Stimulated activated CD4-positive, alpha-beta T cell treated with anti-CD3 and anti-CD28 coated beads, Interleukin-15, amount 100 ng/mL, for 24 hours (primary cell): ENCODE measurements around the gene ZNF764.
"Not testable (repeated sequence)": the region's sequence is repeated elsewhere in the genome, so short reads cannot be mapped to it uniquely, and the experiment has no call there.

Source experiments
- DNase-seq: peaks from one replicate; pipeline ENCODE4 v3.0.0-alpha.2; 2020

ZNF764 gene

GRCh38 chr16:30543067-30543466, 15.1 kb downstream of the ZNF764 start:
- no peak for DNase-seq

GRCh38 chr16:30541502-30542329, 16.5 kb downstream of the ZNF764 start:
- no peak for DNase-seq

GRCh38 chr16:30540916-30541464, 17.2 kb downstream of the ZNF764 start:
- DNase-seq, result not testable (repeated sequence)

GRCh38 chr16:30539986-30540526, 18.1 kb downstream of the ZNF764 start:
- DNase-seq, result not testable (repeated sequence)

- no peak for DNase-seq
Measured at GRCh38 chr16:30539000-30539964, 18.9 kb downstream of the ZNF764 start.

GRCh38 chr16:30536391-30537024, 21.7 kb downstream of the ZNF764 start:
- not testable (repeated sequence) for DNase-seq

- DNase-seq, result peak; percentile 75
Measured at GRCh38 chr16:30535777-30536190, 22.4 kb downstream of the ZNF764 start.

GRCh38 chr16:30535106-30535776, 22.9 kb downstream of the ZNF764 start:
- no peak for DNase-seq

GRCh38 chr16:30534368-30535105, 23.6 kb downstream of the ZNF764 start, which contains the start of gene ZNF747:
TSS of gene ZNF747 (minus strand) at chr16:30534858. CDS start at chr16:30534679, 179 bp downstream.
- DNase-seq, result peak; percentile 93

- peak; percentile 40 for DNase-seq
Measured at GRCh38 chr16:30533748-30534367, 24.3 kb downstream of the ZNF764 start.

- DNase-seq, result no peak
Measured at GRCh38 chr16:30533146-30533522, 25.0 kb downstream of the ZNF764 start.

GRCh38 chr16:30532285-30533145, 25.7 kb downstream of the ZNF764 start:
- no peak for DNase-seq

GRCh38 chr16:30530163-30531037, 27.8 kb downstream of the ZNF764 start:
- no peak for DNase-seq

GRCh38 chr16:30528799-30529457, 29.2 kb downstream of the ZNF764 start:
- DNase-seq, result no peak

- DNase-seq, result no peak
Measured at GRCh38 chr16:30527635-30528178, 30.5 kb downstream of the ZNF764 start.

GRCh38 chr16:30526823-30527634, 31.1 kb downstream of the ZNF764 start:
- peak; percentile 99 for DNase-seq
